AG04450 (cell line): ENCODE measurements around the gene GALNT7. TPM values are rescaled to one million over a fixed set of nuclear protein-coding genes. Genes with fewer than 3 reads are reported as not detected.

Source experiments
- CTCF ChIA-PET: fragments of 300-600, 350-600 bp; formaldehyde crosslinking; extraction: SDS; loops from one replicate; lab custom pipeline; 2022; ENCODE audit warnings: antibody characterized with exemption, inconsistent platforms; lab: Charles Lee
- POLR2A ChIA-PET: fragments of 350-600 bp; formaldehyde crosslinking; extraction: SDS; loops from one replicate; lab custom pipeline; 2021; ENCODE audit warnings: antibody characterized with exemption, inconsistent platforms; lab: Yijun Ruan, JAX
- DNase-seq: peaks from one replicate; pipeline ENCODE4 v3.0.0-alpha.2; 2011; ENCODE audit warnings: low read depth, low spot score
- H3K27ac ChIP-seq: one replicate; pipeline ENCODE4 v1.5.1; 2012; ENCODE audit warnings: low read depth, low read length, control low read depth
- H3K27me3 ChIP-seq: one replicate; pipeline ENCODE4 v1.6.0; 2012; ENCODE audit warnings: low read length; ENCODE audit not compliant: control insufficient read depth, insufficient read depth
- H3K4me3 ChIP-seq: 2 replicates; pipeline ENCODE4 v1.5.1; 2011; ENCODE audit warnings: mild to moderate bottlenecking, low read depth, low read length, control low read depth
- H3K9me3 ChIP-seq: 2 replicates; pipeline ENCODE4 v1.5.1; 2012; ENCODE audit warnings: low read length; ENCODE audit not compliant: control insufficient read depth, insufficient read depth
- polyA plus RNA-seq: library from polyadenylated mRNA; depleted of rRNA; stranded (reverse); fragments of >200 nt; gene quantifications from 2 replicates; pipeline ENCODE4 v1.2.3, GENCODE V29; 2011
- TF ChIP-seq, protein P1 (sequence below): IDR thresholded peaks from 2 replicates; pipeline ENCODE4 v1.5.1; 2011; ENCODE audit warnings: low read depth, low read length, control low read depth, inconsistent platforms

GALNT7 gene
- polyA plus RNA-seq, 1 experiment, result 47.6 TPM

GRCh38 chr4:173125216-173125812 is 43.3 kb upstream of the GALNT7 start:
- Histone ChIP-seq H3K9me3 (no peaks in the 10 kb centered on the region), H3K4me3 (no peak overlapping the region), H3K27me3 (peaks cover 2% of the 10 kb centered on the region), H3K27ac (no peak overlapping the region)
- ChIA-PET POLR2A (no interaction called here), CTCF (interaction anchor here (1.8 kb wide), 1 partner anchor 132 kb away, joined by 3 read pairs; no protein-coding TSS in a partner anchor)
- no peak for DNase-seq
- TF ChIP-seq, protein P1, sequence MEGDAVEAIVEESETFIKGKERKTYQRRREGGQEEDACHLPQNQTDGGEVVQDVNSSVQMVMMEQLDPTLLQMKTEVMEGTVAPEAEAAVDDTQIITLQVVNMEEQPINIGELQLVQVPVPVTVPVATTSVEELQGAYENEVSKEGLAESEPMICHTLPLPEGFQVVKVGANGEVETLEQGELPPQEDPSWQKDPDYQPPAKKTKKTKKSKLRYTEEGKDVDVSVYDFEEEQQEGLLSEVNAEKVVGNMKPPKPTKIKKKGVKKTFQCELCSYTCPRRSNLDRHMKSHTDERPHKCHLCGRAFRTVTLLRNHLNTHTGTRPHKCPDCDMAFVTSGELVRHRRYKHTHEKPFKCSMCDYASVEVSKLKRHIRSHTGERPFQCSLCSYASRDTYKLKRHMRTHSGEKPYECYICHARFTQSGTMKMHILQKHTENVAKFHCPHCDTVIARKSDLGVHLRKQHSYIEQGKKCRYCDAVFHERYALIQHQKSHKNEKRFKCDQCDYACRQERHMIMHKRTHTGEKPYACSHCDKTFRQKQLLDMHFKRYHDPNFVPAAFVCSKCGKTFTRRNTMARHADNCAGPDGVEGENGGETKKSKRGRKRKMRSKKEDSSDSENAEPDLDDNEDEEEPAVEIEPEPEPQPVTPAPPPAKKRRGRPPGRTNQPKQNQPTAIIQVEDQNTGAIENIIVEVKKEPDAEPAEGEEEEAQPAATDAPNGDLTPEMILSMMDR, result no peak

GRCh38 chr4:173128199-173128890 is 40.3 kb upstream of the GALNT7 start:
- Histone ChIP-seq H3K9me3 (no peaks in the 10 kb centered on the region), H3K27me3 (peaks cover 2% of the 10 kb centered on the region), H3K4me3 (no peak overlapping the region), H3K27ac (no peak overlapping the region)
- CTCF ChIA-PET, result no interaction called here
- POLR2A ChIA-PET, result no interaction called here
- DNase-seq, result no peak
- TF ChIP-seq, protein P1, result no peak

- Histone ChIP-seq H3K27ac (no peak overlapping the region), H3K4me3 (no peak overlapping the region), H3K27me3 (peaks cover 2% of the 10 kb centered on the region), H3K9me3 (no peaks in the 10 kb centered on the region)
- ChIA-PET CTCF (no interaction called here), POLR2A (no interaction called here)
- TF ChIP-seq, protein P1, result no peak
- DNase-seq, result no peak
These were observed 37.9 kb upstream of the GALNT7 start for GRCh38 chr4:173130687-173131086.

GRCh38 chr4:173134426-173134825 is 34.2 kb upstream of the GALNT7 start:
- CTCF ChIA-PET, result interaction anchor here (1.0 kb wide), 1 partner anchor 121 kb away, joined by 4 read pairs; no protein-coding TSS in a partner anchor
- H3K4me3 ChIP-seq, result no peak overlapping the region
- TF ChIP-seq, protein P1, result no peak
- H3K27me3 ChIP-seq, result no peaks in the 10 kb centered on the region
- no peak overlapping the region for H3K27ac ChIP-seq
- DNase-seq, result no peak
- H3K9me3 ChIP-seq, result no peaks in the 10 kb centered on the region
- POLR2A ChIA-PET, result no interaction called here

DNA sequence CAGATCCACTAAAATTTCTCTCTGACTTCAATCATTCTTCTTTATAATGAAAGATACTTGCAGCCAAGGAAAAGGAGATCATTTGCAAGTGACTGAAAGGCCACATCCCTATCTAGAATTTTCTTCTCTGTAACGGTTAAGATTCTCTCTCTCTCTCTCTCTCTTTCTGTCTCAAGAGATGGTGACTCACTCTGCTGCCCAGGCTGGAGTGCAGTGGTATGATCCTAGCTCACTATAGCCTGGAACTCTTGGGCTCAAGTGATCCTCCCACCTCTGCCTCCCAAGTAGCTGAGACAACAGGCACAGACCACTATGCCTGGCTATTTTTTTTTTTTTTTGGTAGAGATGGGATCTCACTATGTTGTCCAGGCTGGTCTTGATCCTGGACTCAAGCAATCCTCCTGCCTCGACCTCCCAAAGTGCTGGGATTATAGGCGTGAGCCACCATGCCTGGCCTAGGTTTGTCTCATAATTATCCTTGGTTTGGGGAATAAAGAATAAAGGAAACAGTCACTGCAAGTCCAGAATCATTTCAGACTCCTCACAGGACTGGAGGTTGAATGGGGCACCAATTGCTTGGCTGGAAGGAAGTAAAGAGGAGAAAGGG is 33.3 kb upstream of the GALNT7 start:
- DNase-seq, result no peak
- ChIA-PET POLR2A (no interaction called here), CTCF (no interaction called here)
- Histone ChIP-seq H3K27ac (no peak overlapping the region), H3K27me3 (no peaks in the 10 kb centered on the region), H3K9me3 (no peaks in the 10 kb centered on the region), H3K4me3 (no peak overlapping the region)
- TF ChIP-seq, protein P1, result no peak
